ENCODE data around the gene ITGAV.
"Not testable (repeated sequence)": the region's sequence is repeated elsewhere in the genome, so short reads cannot be mapped to it uniquely, and the experiment has no call there.

ITGAV gene

GRCh38 chr2:186560254-186560653 is 29.6 kb upstream of the ITGAV start:
- Histone ChIP-seq H3K9me3 (ENCODE audit: insufficient read depth, low read depth, low read length) (no peaks in the 10 kb centered on the region), H2BK120ac (ENCODE audit: insufficient read depth, low read length, poor library complexity) (peak overlapping the region; percentile 83), H3K4me1 (ENCODE audit: control insufficient read depth in 1 of 2, insufficient read depth in 2 of 2, low read length in 2 of 2) (peaks cover 0 to 10% of the 10 kb centered on the region in 2 experiments), H3K4ac (ENCODE audit: low read depth, low read length) (no peak overlapping the region), H3K18ac (ENCODE audit: low read length) (no peak overlapping the region), H2BK12ac (ENCODE audit: low read length) (peak overlapping the region; percentile 89), H3K14ac (ENCODE audit: low read length) (peak overlapping the region; percentile 61), H3K23ac (ENCODE audit: low read length) (no peak overlapping the region), H3K9ac (ENCODE audit: low read length) (no peak overlapping the region), H3K27me3 (ENCODE audit: insufficient read depth, low read length) (no peaks in the 10 kb centered on the region), H3K27ac (ENCODE audit: low read depth, low read length) (no peak overlapping the region), H3K36me3 (ENCODE audit: control insufficient read depth in 1 of 2, insufficient read depth in 2 of 2, low read length in 2 of 2) (no peaks in the 10 kb centered on the region), H2BK5ac (ENCODE audit: low read depth, low read length, poor library complexity) (peak overlapping the region; percentile 46), H4K91ac (ENCODE audit: low read depth, low read length) (peak overlapping the region; percentile 43), H2AK5ac (ENCODE audit: low read length) (peak overlapping the region; percentile 62), H2AFZ (ENCODE audit: insufficient read depth, low read length, poor library complexity) (no peak overlapping the region), H3K79me1 (ENCODE audit: low read length) (peaks cover 11% of the 10 kb centered on the region), H4K8ac (ENCODE audit: low read depth, low read length) (peak overlapping the region; percentile 47), H3K4me3 (ENCODE audit: low read depth, low read length) (no peak overlapping the region), H4K12ac (ENCODE audit: low read depth, low read length) (no peak overlapping the region), H3K79me2 (ENCODE audit: control insufficient read depth, insufficient read depth, low read length, poor library complexity) (peaks cover 2% of the 10 kb centered on the region), H3K4me2 (ENCODE audit: low read length) (no peak overlapping the region)
- WGBS (ENCODE audit: extremely low coverage, insufficient coverage, insufficient read length): no CpG with 5 or more reads among the region's 3 CpGs
- DNase-seq: no peak

- no CpG with 5 or more reads among the region's 6 CpGs for WGBS (ENCODE audit: extremely low coverage, insufficient coverage, insufficient read length)
- Histone ChIP-seq H3K79me2 (ENCODE audit: control insufficient read depth, insufficient read depth, low read length, poor library complexity) (peaks cover 2% of the 10 kb centered on the region), H4K12ac (ENCODE audit: low read depth, low read length) (no peak overlapping the region), H3K27ac (ENCODE audit: low read depth, low read length) (peak overlapping the region; percentile 97), H2AFZ (ENCODE audit: insufficient read depth, low read length, poor library complexity) (no peak overlapping the region), H3K79me1 (ENCODE audit: low read length) (peaks cover 9% of the 10 kb centered on the region), H3K36me3 (ENCODE audit: control insufficient read depth in 1 of 2, insufficient read depth in 2 of 2, low read length in 2 of 2) (no peaks in the 10 kb centered on the region), H2AK5ac (ENCODE audit: low read length) (no peak overlapping the region), H3K4ac (ENCODE audit: low read depth, low read length) (no peak overlapping the region), H2BK12ac (ENCODE audit: low read length) (peak overlapping the region; percentile 36), H3K4me1 (ENCODE audit: control insufficient read depth in 1 of 2, insufficient read depth in 2 of 2, low read length in 2 of 2) (peaks cover 0 to 10% of the 10 kb centered on the region in 2 experiments), H3K9me3 (ENCODE audit: insufficient read depth, low read depth, low read length) (no peaks in the 10 kb centered on the region), H3K18ac (ENCODE audit: low read length) (no peak overlapping the region), H3K23ac (ENCODE audit: low read length) (no peak overlapping the region), H3K4me2 (ENCODE audit: low read length) (peak overlapping the region; percentile 40), H3K14ac (ENCODE audit: low read length) (no peak overlapping the region), H4K8ac (ENCODE audit: low read depth, low read length) (peak overlapping the region; percentile 50), H3K27me3 (ENCODE audit: insufficient read depth, low read length) (no peaks in the 10 kb centered on the region), H2BK120ac (ENCODE audit: insufficient read depth, low read length, poor library complexity) (peak overlapping the region; percentile 60), H2BK5ac (ENCODE audit: low read depth, low read length, poor library complexity) (peak overlapping the region; percentile 52), H3K9ac (ENCODE audit: low read length) (no peak overlapping the region), H4K91ac (ENCODE audit: low read depth, low read length) (peak overlapping the region; percentile 57), H3K4me3 (ENCODE audit: low read depth, low read length) (no peak overlapping the region)
- DNase-seq: peak; percentile 82 to 94
Observed at GRCh38 chr2:186561467-186562208, 28.2 kb upstream of the ITGAV start.

GRCh38 chr2:186562209-186562578 is 27.7 kb upstream of the ITGAV start:
- Histone ChIP-seq H2BK12ac (ENCODE audit: low read length) (no peak overlapping the region), H2AK5ac (ENCODE audit: low read length) (no peak overlapping the region), H3K23ac (ENCODE audit: low read length) (no peak overlapping the region), H3K9me3 (ENCODE audit: insufficient read depth, low read depth, low read length) (no peaks in the 10 kb centered on the region), H3K79me2 (ENCODE audit: control insufficient read depth, insufficient read depth, low read length, poor library complexity) (peaks cover 2% of the 10 kb centered on the region), H3K14ac (ENCODE audit: low read length) (no peak overlapping the region), H2BK5ac (ENCODE audit: low read depth, low read length, poor library complexity) (no peak overlapping the region), H3K4me3 (ENCODE audit: low read depth, low read length) (no peak overlapping the region), H2AFZ (ENCODE audit: insufficient read depth, low read length, poor library complexity) (no peak overlapping the region), H3K27ac (ENCODE audit: low read depth, low read length) (peak overlapping the region; percentile 97), H2BK120ac (ENCODE audit: insufficient read depth, low read length, poor library complexity) (no peak overlapping the region), H3K79me1 (ENCODE audit: low read length) (peaks cover 9% of the 10 kb centered on the region), H3K36me3 (ENCODE audit: control insufficient read depth in 1 of 2, insufficient read depth in 2 of 2, low read length in 2 of 2) (no peaks in the 10 kb centered on the region), H3K4ac (ENCODE audit: low read depth, low read length) (no peak overlapping the region), H4K8ac (ENCODE audit: low read depth, low read length) (no peak overlapping the region), H3K4me2 (ENCODE audit: low read length) (no peak overlapping the region), H3K18ac (ENCODE audit: low read length) (no peak overlapping the region), H3K4me1 (ENCODE audit: control insufficient read depth in 1 of 2, insufficient read depth in 2 of 2, low read length in 2 of 2) (peaks cover 0 to 10% of the 10 kb centered on the region in 2 experiments), H4K12ac (ENCODE audit: low read depth, low read length) (no peak overlapping the region), H3K27me3 (ENCODE audit: insufficient read depth, low read length) (no peaks in the 10 kb centered on the region), H4K91ac (ENCODE audit: low read depth, low read length) (no peak overlapping the region), H3K9ac (ENCODE audit: low read length) (no peak overlapping the region)
- WGBS (ENCODE audit: extremely low coverage, insufficient coverage, insufficient read length): no CpG with 5 or more reads among the region's 1 CpG
- DNase-seq: no peak

GRCh38 chr2:186568600-186568999 is 21.3 kb upstream of the ITGAV start:
- H3K4me2 ChIP-seq (ENCODE audit: low read length); H3K9me3 ChIP-seq (ENCODE audit: insufficient read depth, low read depth, low read length); H4K91ac ChIP-seq (ENCODE audit: low read depth, low read length); H2AFZ ChIP-seq (ENCODE audit: insufficient read depth, low read length, poor library complexity); H3K27ac ChIP-seq (ENCODE audit: low read depth, low read length); H3K4me1 ChIP-seq (ENCODE audit: control insufficient read depth in 1 of 2, insufficient read depth in 2 of 2, low read length in 2 of 2); H4K8ac ChIP-seq (ENCODE audit: low read depth, low read length); H3K79me1 ChIP-seq (ENCODE audit: low read length); H2AK5ac ChIP-seq (ENCODE audit: low read length); H2BK12ac ChIP-seq (ENCODE audit: low read length); H3K79me2 ChIP-seq (ENCODE audit: control insufficient read depth, insufficient read depth, low read length, poor library complexity); H2BK5ac ChIP-seq (ENCODE audit: low read depth, low read length, poor library complexity); DNase-seq; H3K23ac ChIP-seq (ENCODE audit: low read length); H3K14ac ChIP-seq (ENCODE audit: low read length); H2BK120ac ChIP-seq (ENCODE audit: insufficient read depth, low read length, poor library complexity); H3K4me3 ChIP-seq (ENCODE audit: low read depth, low read length); H3K9ac ChIP-seq (ENCODE audit: low read length); H3K27me3 ChIP-seq (ENCODE audit: insufficient read depth, low read length); H3K18ac ChIP-seq (ENCODE audit: low read length); H4K12ac ChIP-seq (ENCODE audit: low read depth, low read length); H3K36me3 ChIP-seq (ENCODE audit: control insufficient read depth in 1 of 2, insufficient read depth in 2 of 2, low read length in 2 of 2); H3K4ac ChIP-seq (ENCODE audit: low read depth, low read length): not testable (repeated sequence)
- no CpG with 5 or more reads among the region's 1 CpG for WGBS (ENCODE audit: extremely low coverage, insufficient coverage, insufficient read length)
